Fibroblast of villous mesenchyme (primary cell): Measurements from ENCODE around the gene ANTXR2. TPM values are rescaled to one million over a fixed set of nuclear protein-coding genes. Genes with fewer than 3 reads are reported as not detected.

Experiments used
- DNase-seq: peaks from one replicate; pipeline ENCODE4 v3.0.0-alpha.2; 2010; ENCODE audit warnings: low read depth
- H3K4me3 ChIP-seq: 2 replicates; pipeline ENCODE4 v1.5.1; 2011; ENCODE audit warnings: low read depth, mild to moderate bottlenecking, low read length
- CTCF ChIP-seq: IDR thresholded peaks from 2 replicates; pipeline ENCODE4 v1.5.1; 2012; ENCODE audit warnings: low read depth, mild to moderate bottlenecking, low read length; ENCODE audit not compliant: insufficient read depth
- total RNA-seq: library from RNA; depleted of rRNA; stranded (reverse); fragments of >200 nt; gene quantifications from 2 replicates; pipeline ENCODE4 v1.2.3, GENCODE V29; 2012

Gene ANTXR2
- total RNA-seq, 1 donor, result 107 TPM

GRCh38 chr4:80092847-80093246 is 19.8 kb upstream of the ANTXR2 start:
- TF ChIP-seq CTCF, result no peak
- no peak overlapping the region for H3K4me3 ChIP-seq
- DNase-seq, result no peak

GRCh38 chr4:80092088-80092487 is 19.1 kb upstream of the ANTXR2 start:
- no peak for TF ChIP-seq CTCF
- H3K4me3 ChIP-seq, result no peak overlapping the region

GRCh38 chr4:80091688-80092087 is 18.7 kb upstream of the ANTXR2 start:
- no peak for TF ChIP-seq CTCF
- no peak for DNase-seq
- H3K4me3 ChIP-seq, result no peak overlapping the region

More at GRCh38 chr4:80092088-80092487, 19.1 kb upstream of the ANTXR2 start:
- no peak for DNase-seq

GRCh38 chr4:80091184-80091583 is 18.2 kb upstream of the ANTXR2 start:
- no peak for TF ChIP-seq CTCF
- DNase-seq, result no peak
- H3K4me3 ChIP-seq, result no peak overlapping the region

- H3K4me3 ChIP-seq, result no peak overlapping the region
- no peak for TF ChIP-seq CTCF
- no peak for DNase-seq
These were observed 17.1 kb upstream of the ANTXR2 start for GRCh38 chr4:80090090-80090489.

GRCh38 chr4:80088471-80088870 is 15.4 kb upstream of the ANTXR2 start:
- no peak for TF ChIP-seq CTCF
- H3K4me3 ChIP-seq, result no peak overlapping the region
- DNase-seq, result no peak

GRCh38 chr4:80086296-80086695 is 13.3 kb upstream of the ANTXR2 start:
- TF ChIP-seq CTCF, result no peak
- no peak for DNase-seq
- no peak overlapping the region for H3K4me3 ChIP-seq
